Fibroblast of lung (primary cell): ENCODE data around the gene ALOXE3. TPM values are rescaled to one million over a fixed set of nuclear protein-coding genes. Genes with fewer than 3 reads are reported as not detected.

Experiments
- DNase-seq, 2 donors: peaks; one replicate each; pipeline versions ENCODE4 v3.0.0 to v3.0.0-alpha.2; 2010; ENCODE audit warnings: low read depth in 2 of 2
- H2AFZ ChIP-seq: 2 replicates; pipeline ENCODE4 v1.5.1; 2012; ENCODE audit warnings: low read length, control low read depth, inconsistent platforms
- H3K27ac ChIP-seq: 2 replicates; pipeline ENCODE4 v1.5.1; 2011; ENCODE audit warnings: low read length, control low read depth; ENCODE audit not compliant: insufficient read depth
- H3K27me3 ChIP-seq: 2 replicates; pipeline ENCODE4 v1.5.1; 2011; ENCODE audit warnings: mild to moderate bottlenecking, low read length; ENCODE audit not compliant: control insufficient read depth, insufficient read depth
- H3K36me3 ChIP-seq: 2 replicates; pipeline ENCODE4 v1.5.1; 2011; ENCODE audit warnings: low read length; ENCODE audit not compliant: control insufficient read depth, insufficient read depth
- H3K4me1 ChIP-seq: 2 replicates; pipeline ENCODE4 v1.5.1; 2011; ENCODE audit warnings: low read length; ENCODE audit not compliant: control insufficient read depth, insufficient read depth; ENCODE audit errors: extremely low read depth
- H3K4me2 ChIP-seq: 2 replicates; pipeline ENCODE4 v1.5.1; 2011; ENCODE audit warnings: low read length, control low read depth; ENCODE audit not compliant: insufficient read depth; ENCODE audit errors: extremely low read depth
- H3K4me3 ChIP-seq, 4 experiments: fragments of 200-600 bp in 1 of 4; sonication (generic) in 1 of 4; replicated peaks in 1 of 4; 2 replicates each; pipeline ENCODE4 v1.5.1; 2011 to 2016; ENCODE audit warnings: low read length in 4 of 4, low read depth in 3 of 4, mild to moderate bottlenecking in 3 of 4, control low read depth in 2 of 4, inconsistent platforms in 1 of 4, mixed read lengths in 1 of 4; ENCODE audit not compliant: insufficient read depth in 1 of 4; ENCODE audit errors: control extremely low read depth in 1 of 4
- H3K79me2 ChIP-seq: 2 replicates; pipeline ENCODE4 v1.5.1; 2012; ENCODE audit warnings: mild to moderate bottlenecking, low read length, inconsistent platforms; ENCODE audit not compliant: control insufficient read depth, insufficient read depth
- H3K9ac ChIP-seq: 2 replicates; pipeline ENCODE4 v1.5.1; 2011; ENCODE audit warnings: mild to moderate bottlenecking, low read length, control low read depth; ENCODE audit not compliant: insufficient read depth
- H3K9me3 ChIP-seq: 2 replicates; pipeline ENCODE4 v1.5.1; 2012; ENCODE audit warnings: low read depth, low read length; ENCODE audit not compliant: control insufficient read depth, insufficient read depth
- H4K20me1 ChIP-seq: 2 replicates; pipeline ENCODE4 v1.5.1; 2011; ENCODE audit warnings: low read length; ENCODE audit not compliant: control insufficient read depth, insufficient read depth; ENCODE audit errors: extremely low read depth
- CTCF ChIP-seq, 2 donors: IDR thresholded peaks in 1 of 2; conservative IDR thresholded peaks in 1 of 2; 1 replicate in 1 of 2; 2 replicates in 1 of 2; pipeline ENCODE4 v1.5.1; 2011 to 2012; ENCODE audit warnings: low read length in 2 of 2, control low read depth in 1 of 2, inconsistent platforms in 1 of 2, low read depth in 1 of 2, mild to moderate bottlenecking in 1 of 2
- EZH2 ChIP-seq: IDR thresholded peaks from 2 replicates; pipeline ENCODE4 v1.5.1; 2012; ENCODE audit warnings: low read length, control low read depth, mild to moderate bottlenecking; ENCODE audit errors: missing control alignments
- polyA plus RNA-seq, 2 donors: library from polyadenylated mRNA; depleted of rRNA in 1 of 2; stranded (reverse) in 1 of 2; unstranded in 1 of 2; fragments of >200 nt; gene quantifications; 2 replicates each; pipeline ENCODE4 v1.2.1, GENCODE V29; 2011 to 2012; ENCODE audit warnings: missing spikeins in 1 of 2
- total RNA-seq: library from RNA; depleted of rRNA; stranded (reverse); fragments of >200 nt; gene quantifications from 2 replicates; pipeline ENCODE4 v1.2.1, GENCODE V29; 2014

The ALOXE3 gene
- total and polyA plus RNA-seq, 2 donors (not counting 1 experiment from before 2014, with no cell fraction given): 0.01 TPM; not detected in 1

- no peaks in the 10 kb centered on the region for H4K20me1 ChIP-seq
- no peak for TF ChIP-seq EZH2
- TF ChIP-seq CTCF (conservative IDR thresholded peaks at IDR 0.05 in 1 of 2, IDR thresholded peaks at IDR 0.05 in 1 of 2; ENCODE audit: low read depth in 1 of 2, low read length in 2 of 2): no peak
- H3K9me3 ChIP-seq: no peaks in the 10 kb centered on the region
- no peaks in the 10 kb centered on the region for H3K27me3 ChIP-seq
- peak overlapping the region; percentile 96 for H3K9ac ChIP-seq
- H3K79me2 ChIP-seq: peaks cover 2% of the 10 kb centered on the region
- peak; percentile 90 to 92 for DNase-seq
- H2AFZ ChIP-seq: no peak overlapping the region
- peak overlapping the region; percentile 70 to 88 (median 76) for H3K4me3 ChIP-seq
- H3K36me3 ChIP-seq: peaks cover 24% of the 10 kb centered on the region
- H3K27ac ChIP-seq: peak overlapping the region; percentile 88
- peaks cover 24% of the 10 kb centered on the region for H3K4me1 ChIP-seq
- H3K4me2 ChIP-seq: peak overlapping the region; percentile 94
These were observed 32.9 kb upstream of the ALOXE3 start for GRCh38 chr17:8151120-8151640.

- H2AFZ ChIP-seq: no peak overlapping the region
- H3K27me3 ChIP-seq: no peaks in the 10 kb centered on the region
- TF ChIP-seq EZH2: no peak
- peaks cover 28% of the 10 kb centered on the region for H3K36me3 ChIP-seq
- no peak for DNase-seq
- H3K9me3 ChIP-seq: no peaks in the 10 kb centered on the region
- H3K4me2 ChIP-seq: peak overlapping the region; percentile 94
- H3K79me2 ChIP-seq: peaks cover 2% of the 10 kb centered on the region
- H3K9ac ChIP-seq: peak overlapping the region; percentile 54
- H3K27ac ChIP-seq: peak overlapping the region; percentile 88
- peaks cover 19% of the 10 kb centered on the region for H3K4me1 ChIP-seq
- peak overlapping the region in 3 of 4 experiments; percentile 18 to 88 (median 77) for H3K4me3 ChIP-seq
- no peaks in the 10 kb centered on the region for H4K20me1 ChIP-seq
These were observed 32.1 kb upstream of the ALOXE3 start for GRCh38 chr17:8150194-8151119.

GRCh38 chr17:8149419-8150193, 31.3 kb upstream of the ALOXE3 start:
- Histone ChIP-seq H3K79me2 (peaks cover 2% of the 10 kb centered on the region), H3K27ac (no peak overlapping the region), H3K4me2 (no peak overlapping the region), H3K4me3 (no peak overlapping the region), H3K36me3 (peaks cover 28% of the 10 kb centered on the region), H3K9ac (no peak overlapping the region), H2AFZ (no peak overlapping the region), H3K27me3 (no peaks in the 10 kb centered on the region), H3K4me1 (peaks cover 14% of the 10 kb centered on the region), H3K9me3 (no peaks in the 10 kb centered on the region), H4K20me1 (no peaks in the 10 kb centered on the region)
- DNase-seq: no peak
- TF ChIP-seq CTCF (conservative IDR thresholded peaks at IDR 0.05 in 1 of 2, IDR thresholded peaks at IDR 0.05 in 1 of 2; ENCODE audit: low read depth in 1 of 2, low read length in 2 of 2): no peak
- no peak for TF ChIP-seq EZH2
